ENCODE data around the gene KDM4C. TPM values are rescaled to one million over a fixed set of nuclear protein-coding genes. Genes with fewer than 3 reads are reported as not detected.

KDM4C gene
- total RNA-seq, 1 donor from 2014 or later, result 14.2 TPM

DNA sequence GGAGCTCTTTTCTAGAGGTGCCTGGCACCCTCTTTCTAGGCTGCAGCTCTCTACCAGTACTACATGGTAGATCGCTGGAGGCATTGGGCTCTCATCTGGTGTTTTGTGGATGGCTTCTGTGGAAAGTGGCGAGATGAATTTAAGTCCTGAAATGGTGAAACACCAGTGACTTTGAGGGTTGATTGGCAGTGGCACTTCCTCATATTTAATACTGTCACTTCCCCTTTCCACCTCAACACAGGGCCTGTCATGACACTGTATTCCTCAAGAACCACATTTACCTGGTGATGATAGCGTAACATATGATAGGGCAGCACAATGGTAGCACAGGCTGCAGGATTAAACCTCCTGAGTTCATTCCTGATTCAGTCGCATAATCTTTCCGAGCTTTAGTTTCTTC is 132.1 kb downstream of the KDM4C start:
- intact Hi-C loops (cut with micrococcal nuclease), result no loop called here
- ATAC-seq (no peak), DNase-seq (no peak)

DNA sequence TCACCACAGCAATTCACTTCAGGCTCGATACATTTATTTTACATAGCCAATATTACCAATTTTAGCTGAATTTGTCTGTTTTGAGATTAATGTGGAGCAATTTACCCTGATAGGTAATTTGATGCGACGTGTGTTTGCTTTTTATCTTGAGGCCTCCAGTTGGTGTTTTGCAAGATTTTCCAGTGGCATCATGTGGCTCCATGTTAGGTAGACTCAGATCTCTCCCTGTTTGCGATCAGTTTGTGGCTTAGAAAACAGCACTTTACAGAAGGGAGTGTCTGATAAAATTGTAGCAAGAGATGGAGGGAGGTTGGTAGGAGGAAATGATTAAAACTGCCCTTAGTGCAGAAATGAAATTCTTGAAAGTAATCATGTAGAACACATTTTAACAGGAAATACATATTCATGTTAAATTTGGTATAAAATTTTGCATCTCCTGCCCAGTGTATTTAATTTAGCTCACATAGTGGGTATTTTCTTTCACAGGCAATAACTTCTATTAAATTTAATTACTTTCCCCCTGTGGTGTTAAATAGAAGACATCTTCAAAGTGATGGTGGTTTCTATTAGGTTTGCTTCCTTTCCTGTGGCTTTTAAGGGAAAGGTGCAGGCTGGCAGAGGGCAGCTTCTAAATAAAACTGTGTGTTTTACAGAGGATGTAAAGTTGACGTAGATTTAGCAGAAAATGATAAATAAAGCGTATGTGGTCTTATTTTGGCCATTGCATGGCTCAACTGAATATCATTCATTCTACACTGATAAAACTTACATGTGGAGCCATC is 135.8 kb downstream of the KDM4C start:
- DNase-seq (no peak), ATAC-seq (no peak)
- intact Hi-C loops (cut with micrococcal nuclease), result no loop called here

DNA sequence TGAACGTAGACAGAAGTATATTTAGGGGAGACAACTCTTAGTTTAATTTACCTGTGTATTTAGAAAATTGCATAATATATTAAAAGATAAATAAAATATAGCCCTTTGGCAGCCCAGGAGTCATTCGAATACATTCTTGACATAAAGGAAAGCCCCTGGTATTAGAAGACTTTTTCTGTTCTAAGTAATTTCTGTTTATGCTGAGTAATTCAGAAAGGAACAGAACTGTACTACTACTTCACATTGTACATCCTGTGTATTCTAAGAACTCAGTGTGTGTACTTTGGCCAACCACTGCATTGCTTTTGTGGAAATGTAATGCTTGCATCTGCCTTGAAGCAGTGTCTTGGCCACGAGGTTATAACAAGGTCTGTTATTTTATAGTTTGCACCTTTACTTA is 136.4 kb downstream of the KDM4C start:
- DNase-seq, result no peak
- ATAC-seq, result no peak
- intact Hi-C loops (cut with micrococcal nuclease), result no loop called here

DNA sequence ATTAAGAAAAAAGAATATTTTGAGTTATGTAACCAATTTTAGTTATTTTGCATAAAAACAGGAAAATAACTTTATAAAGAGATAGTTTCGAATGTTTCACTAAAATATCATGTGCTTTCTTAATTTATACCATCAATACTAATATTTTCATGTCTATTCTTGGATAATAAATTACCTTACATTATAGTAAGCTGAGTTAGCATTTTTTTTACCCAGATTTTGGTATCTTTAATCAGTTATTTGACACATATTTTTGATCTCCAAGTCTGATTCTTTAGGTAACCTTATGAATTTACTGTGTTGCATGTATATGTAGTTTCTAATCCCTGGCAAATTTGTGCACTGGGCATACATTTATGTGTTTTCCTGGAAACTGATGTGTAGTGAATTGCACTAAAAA is 138.0 kb downstream of the KDM4C start:
- no peak for DNase-seq
- intact Hi-C loops (cut with micrococcal nuclease), result no loop called here
- no peak for ATAC-seq

DNA sequence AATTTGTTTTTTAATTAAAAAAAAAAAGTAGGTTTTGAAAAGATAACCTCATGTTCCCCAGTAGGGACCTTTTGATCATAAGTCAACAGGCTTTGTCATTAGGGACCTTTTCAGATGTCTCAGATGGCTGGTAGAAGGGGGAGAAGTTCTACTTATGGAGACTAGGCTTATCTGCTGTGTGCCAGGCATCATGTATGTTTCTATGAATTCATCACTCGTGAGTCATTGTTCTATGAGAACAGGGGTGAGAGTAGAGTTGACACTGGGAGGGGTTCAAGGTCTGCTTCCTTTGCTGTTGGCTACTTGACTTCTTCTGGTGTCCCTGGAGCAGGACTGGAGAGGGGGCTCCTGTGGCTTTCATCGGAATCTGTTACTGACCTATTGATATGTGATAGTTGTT is 138.8 kb downstream of the KDM4C start:
- intact Hi-C loops (cut with micrococcal nuclease), result no loop called here
- no peak for ATAC-seq
- no peak for DNase-seq

GRCh38 chr9:6897207-6897822 is 139.5 kb downstream of the KDM4C start:
- DNase-seq (no peak), ATAC-seq (no peak)
- intact Hi-C loops (cut with micrococcal nuclease), result no loop called here

DNA sequence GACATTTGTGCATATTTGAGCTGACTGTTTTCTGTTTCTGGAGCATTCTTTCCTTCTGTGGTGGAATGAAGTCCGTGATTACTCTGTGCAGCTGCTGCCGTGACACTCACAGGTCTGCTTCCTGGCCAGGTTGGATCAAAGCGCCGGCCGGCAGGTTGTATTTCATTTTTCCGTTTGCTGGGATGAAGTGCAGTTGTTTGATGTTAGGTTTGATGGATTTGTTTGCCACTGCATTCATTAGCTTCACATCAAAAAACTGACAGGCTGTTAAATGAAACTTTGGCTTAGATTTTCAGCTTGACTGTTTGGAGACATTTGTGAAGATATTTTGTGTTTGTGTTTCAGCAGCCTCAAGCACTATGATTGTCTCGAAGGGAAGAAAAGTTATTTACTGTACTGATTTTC is 140.1 kb downstream of the KDM4C start:
- intact Hi-C loops (cut with micrococcal nuclease), result no loop called here
- ATAC-seq (no peak), DNase-seq (no peak)

DNA sequence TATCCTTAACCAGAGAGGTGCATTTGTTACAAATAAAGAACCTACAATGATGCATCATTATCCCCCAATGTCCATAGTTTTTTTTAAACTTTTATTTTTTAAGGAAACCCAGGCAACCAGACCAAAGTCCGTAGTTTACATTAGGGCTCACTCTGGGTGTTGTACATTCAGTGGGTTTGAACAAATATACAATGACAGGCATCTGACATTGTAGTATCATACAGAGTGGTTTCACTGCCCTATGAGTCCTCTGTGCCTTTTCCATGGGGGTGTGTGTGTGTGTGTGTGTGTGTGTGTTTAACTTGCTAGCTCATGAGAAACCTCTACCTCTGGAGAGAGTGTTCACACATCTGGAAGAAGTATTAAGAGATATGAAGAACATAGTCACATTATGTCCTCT is 141.5 kb downstream of the KDM4C start:
- intact Hi-C loops (cut with micrococcal nuclease), result no loop called here
- DNase-seq (no peak), ATAC-seq (no peak)

GRCh38 chr9:6900440-6900883 is 142.7 kb downstream of the KDM4C start:
- ATAC-seq, result no peak
- DNase-seq, result no peak
- intact Hi-C loops (cut with micrococcal nuclease), result no loop called here

DNA sequence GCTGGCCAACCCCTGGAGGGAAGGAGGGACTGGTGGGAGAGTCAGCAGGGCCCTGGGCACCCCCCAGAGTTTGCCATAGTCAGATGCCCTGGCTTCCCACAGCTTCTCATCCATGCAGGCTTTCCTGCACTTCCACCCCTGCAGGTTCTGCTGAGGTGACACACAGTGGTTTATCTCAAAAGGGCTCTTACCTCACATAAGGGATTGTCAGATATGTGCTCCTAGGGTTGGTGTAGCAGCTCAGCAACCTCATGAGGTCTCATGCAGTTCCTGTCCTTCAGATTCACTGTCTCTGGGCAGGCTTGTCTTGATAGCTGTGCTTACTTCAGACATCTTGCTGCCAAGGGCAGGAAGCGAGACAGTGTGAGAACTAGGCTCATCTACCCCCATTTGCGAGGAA is 143.4 kb downstream of the KDM4C start:
- DNase-seq (no peak), ATAC-seq (no peak)
- intact Hi-C loops (cut with micrococcal nuclease), result no loop called here

GRCh38 chr9:6902423-6902822 is 144.7 kb downstream of the KDM4C start:
- ATAC-seq, result no peak

DNA sequence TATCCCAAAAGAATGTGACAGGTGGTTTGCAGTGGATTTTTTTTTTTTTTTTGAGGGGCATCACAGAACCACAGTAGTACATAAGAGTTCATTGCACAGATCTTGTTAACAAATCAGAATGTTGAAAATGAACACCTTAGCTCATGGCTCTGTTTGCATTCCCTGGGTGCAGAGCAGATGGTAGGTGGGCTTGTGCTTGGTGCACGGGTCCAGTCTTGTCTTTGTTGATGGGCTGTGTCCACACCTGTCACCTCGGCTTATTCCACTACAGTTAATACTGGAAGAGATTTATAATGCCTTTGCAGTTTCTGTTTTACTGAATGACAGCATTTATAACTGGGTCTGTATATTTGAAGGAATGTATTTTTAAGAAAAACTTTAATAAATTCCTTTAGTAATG is 146.6 kb downstream of the KDM4C start:
- ATAC-seq (no peak), DNase-seq (no peak)
- intact Hi-C loops (cut with micrococcal nuclease), result no loop called here

More at GRCh38 chr9:6902423-6902822, 144.7 kb downstream of the KDM4C start:
- no peak for DNase-seq
- intact Hi-C loops (cut with micrococcal nuclease), result no loop called here

DNA sequence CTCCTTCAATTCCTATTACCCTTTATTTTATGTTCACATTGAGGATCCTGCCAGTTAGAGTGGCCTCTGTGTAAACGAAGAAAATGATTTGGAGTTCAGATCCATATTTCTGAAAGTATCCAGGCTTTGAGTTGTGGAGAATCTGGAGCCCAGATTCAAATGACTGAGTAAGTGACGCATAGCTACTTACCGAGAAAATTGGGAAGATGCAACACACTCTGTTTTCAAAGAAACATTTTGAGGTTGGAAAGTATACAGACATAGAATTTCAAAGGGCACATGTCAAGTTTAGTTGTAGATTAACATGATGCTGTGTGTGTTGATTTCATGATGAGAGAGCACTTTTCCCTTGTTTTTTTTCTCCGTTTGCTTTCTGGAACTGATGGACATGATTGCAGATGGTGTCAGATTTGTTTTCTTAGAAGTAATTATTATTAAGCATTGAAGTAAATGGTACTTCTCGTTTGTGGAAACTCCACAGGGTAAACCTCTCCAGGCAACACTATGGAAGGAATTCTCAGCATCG is 148.1 kb downstream of the KDM4C start:
- ATAC-seq (no peak), DNase-seq (no peak)
- intact Hi-C loops (cut with micrococcal nuclease), result no loop called here

DNA sequence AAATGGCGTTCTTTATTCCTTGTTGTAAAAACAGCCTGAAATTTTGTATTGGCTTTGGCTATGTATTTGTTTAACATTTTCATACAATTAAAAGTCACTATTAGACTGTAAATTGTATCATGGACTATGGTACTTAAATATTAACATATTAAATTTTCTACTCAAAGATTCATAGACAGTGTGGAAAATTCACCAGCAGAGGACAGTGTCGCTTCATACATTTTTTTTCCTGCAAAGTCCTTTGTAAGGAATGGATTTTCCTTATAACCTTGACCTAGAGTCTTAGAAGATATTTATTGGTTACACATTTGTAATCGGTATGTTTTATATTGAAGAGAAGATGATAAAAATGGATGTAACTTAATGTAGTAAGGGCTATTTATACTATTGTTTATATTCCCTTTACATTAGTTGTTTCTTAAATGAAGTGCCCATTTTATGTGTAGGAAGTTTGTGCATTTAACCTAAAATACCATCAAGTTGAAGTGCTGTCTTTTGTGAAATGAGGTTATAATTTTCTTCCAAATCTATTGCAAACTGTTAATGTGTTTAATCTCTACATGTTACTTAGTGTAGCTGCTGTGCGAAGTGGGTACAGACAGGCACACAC is 150.1 kb downstream of the KDM4C start:
- intact Hi-C loops (cut with micrococcal nuclease), result no loop called here

GRCh38 chr9:6909181-6909580 is 151.4 kb downstream of the KDM4C start:
- intact Hi-C loops (cut with micrococcal nuclease), result no loop called here
- ATAC-seq (no peak), DNase-seq (no peak)

More for the DNA sequence above, 150.1 kb downstream of the KDM4C start:
- no peak for DNase-seq
- no peak for ATAC-seq

DNA sequence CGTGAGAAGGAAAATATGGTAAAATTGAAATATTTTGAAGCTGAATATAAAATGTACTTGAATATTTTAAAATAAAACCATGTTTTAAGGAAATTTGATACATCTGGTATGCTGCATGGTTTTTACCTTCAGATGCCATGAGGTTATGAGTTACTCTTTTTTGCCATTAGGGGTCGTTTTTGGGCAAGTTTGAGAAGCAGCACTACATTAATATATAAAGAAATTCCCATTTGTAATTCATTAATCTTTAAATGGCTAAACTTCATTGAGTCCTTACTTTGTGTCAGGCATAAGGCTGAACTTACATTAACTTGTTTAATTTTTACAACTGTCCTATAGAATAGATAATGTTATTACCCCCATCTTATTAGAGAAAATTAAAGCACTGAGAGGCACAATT is 152.3 kb downstream of the KDM4C start:
- intact Hi-C loops (cut with micrococcal nuclease), result no loop called here
- DNase-seq, result no peak

DNA sequence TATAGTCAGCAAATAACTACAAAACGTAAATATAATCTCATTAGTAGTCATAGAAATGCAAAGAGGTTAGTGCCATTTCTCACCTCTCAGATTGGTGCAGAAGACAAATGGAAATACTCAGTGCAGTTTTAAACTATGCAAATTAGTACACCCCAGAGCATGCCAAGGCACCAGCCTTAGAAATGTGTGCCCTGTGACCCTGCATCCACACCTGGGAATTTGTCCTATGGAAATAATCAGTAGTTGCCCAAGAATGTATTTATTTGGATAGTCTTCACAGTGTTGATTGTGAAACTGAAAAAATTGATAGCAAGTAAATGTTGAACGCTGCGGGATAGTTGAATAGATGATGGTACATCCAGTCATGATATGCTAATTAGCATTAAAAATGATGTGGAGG is 152.7 kb downstream of the KDM4C start:
- no peak for ATAC-seq
- DNase-seq, result no peak
- intact Hi-C loops (cut with micrococcal nuclease), result no loop called here

More for the DNA sequence above, 152.3 kb downstream of the KDM4C start:
- ATAC-seq, result no peak

DNA sequence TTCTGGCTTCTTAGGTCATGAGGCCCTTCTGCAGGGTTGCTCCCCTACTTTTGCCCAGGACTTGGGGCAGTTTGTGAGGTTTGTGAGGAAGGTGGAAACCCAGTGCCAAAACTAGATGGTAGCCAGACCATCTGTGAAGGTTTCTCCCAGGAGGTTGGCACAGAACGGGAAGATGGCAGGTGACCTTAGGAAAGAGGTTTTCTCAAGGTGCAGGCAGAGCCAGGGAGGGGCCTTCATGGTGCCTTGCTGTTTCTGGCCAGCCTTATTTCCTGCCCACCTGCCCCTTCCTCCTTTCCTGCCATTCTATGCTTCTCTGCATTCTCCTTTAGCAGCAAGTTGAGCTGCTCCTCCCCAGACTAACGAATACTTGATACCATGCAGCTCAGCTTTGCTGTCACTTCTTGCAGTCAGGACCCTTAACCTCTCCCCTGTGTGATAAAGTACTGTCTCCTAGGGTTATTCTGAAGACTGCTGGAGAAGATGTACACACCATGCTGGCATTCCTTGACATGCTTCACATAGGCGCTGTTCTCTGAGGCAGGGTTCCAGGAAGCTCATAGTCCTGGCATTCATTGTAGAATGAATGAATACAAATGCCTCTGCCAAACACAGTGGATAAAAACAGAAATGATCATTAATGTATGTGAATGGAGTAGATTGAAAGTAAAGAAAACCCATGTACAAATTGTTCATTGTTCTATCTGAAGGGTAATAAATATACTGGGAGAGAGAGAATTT is 154.3 kb downstream of the KDM4C start:
- ATAC-seq (no peak), DNase-seq (no peak)
- intact Hi-C loops (cut with micrococcal nuclease), result no loop called here

DNA sequence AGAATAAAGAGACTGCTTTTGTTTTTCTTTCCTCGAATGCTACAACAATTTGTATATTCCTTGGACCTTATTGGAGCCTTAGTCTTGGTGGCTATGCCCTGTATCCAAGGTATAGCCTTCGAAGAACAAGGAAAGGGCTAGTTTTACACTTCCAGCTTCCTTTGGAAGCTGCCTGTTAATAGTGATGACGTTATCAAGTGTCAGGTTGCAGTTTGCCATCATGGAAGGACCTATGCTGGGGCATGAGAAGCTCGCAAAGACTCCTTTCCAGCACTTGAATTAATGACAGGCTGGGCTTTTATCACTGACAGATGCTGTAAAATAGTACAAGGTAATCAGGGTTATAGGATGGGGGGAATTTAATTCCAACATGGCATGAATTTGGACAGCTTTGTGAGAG is 157.9 kb downstream of the KDM4C start:
- intact Hi-C loops (cut with micrococcal nuclease), result no loop called here
- no peak for DNase-seq
- ATAC-seq, result no peak

DNA sequence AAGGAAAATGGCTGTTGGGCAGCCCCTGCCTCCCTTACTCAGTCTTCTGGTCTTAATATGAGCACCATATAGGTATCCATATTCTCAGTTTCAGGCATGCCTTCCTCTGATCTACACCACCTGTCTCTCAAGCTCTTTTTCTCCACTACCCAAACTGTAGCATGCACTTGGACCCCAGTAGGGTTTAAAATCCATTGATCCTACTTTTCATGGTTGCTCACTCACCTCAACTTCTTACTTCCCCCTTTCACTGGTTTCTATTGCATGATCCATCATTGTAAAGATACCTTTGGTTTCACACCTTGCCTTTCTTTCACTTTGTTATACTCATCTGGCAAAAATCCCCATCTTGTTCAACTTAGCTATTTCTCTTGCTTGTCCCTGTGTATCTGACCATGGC is 159.4 kb downstream of the KDM4C start:
- intact Hi-C loops (cut with micrococcal nuclease), result no loop called here
- DNase-seq (no peak), ATAC-seq (no peak)

Data from left ventricle myocardium superior (tissue), 1 donor.